HL-60 (cell line): Measurements from ENCODE around the gene ADAM33.

Experiments used
- DNase-seq, 2 experiments: peaks; one replicate each; pipeline ENCODE4 v3.0.0-alpha.2; 2010 to 2020; ENCODE audit warnings: low read depth in 1 of 2, low spot score in 1 of 2
- H3K27ac ChIP-seq: fragments of 250-450 bp; sonication (Bioruptor Pico); replicated peaks from 2 replicates; pipeline ENCODE4 v1.5.1; 2020; ENCODE audit warnings: mild to moderate bottlenecking, moderate library complexity
- H3K27me3 ChIP-seq: fragments of 250-450 bp; sonication (Bioruptor Pico); 2 replicates; pipeline ENCODE4 v1.5.1; 2021; ENCODE audit warnings: mild to moderate bottlenecking, moderate library complexity; ENCODE audit not compliant: insufficient read depth, poor library complexity, severe bottlenecking
- H3K4me3 ChIP-seq: replicated peaks from 2 replicates; pipeline ENCODE4 v1.5.1; 2011; ENCODE audit warnings: mild to moderate bottlenecking, control low read depth, low read length; ENCODE audit not compliant: insufficient read depth
- CTCF ChIP-seq: IDR thresholded peaks from one replicate; pipeline ENCODE4 v1.5.1; 2011; ENCODE audit warnings: low read length, control low read depth, inconsistent platforms; ENCODE audit not compliant: insufficient read depth
- GABPA ChIP-seq: IDR thresholded peaks from 2 replicates; pipeline ENCODE4 v1.6.1; 2012; ENCODE audit warnings: low read depth
- POLR2AphosphoS5 ChIP-seq: IDR thresholded peaks from 2 replicates; pipeline ENCODE4 v1.6.1; 2012; ENCODE audit warnings: low read depth
- REST ChIP-seq: IDR thresholded peaks from 2 replicates; pipeline ENCODE4 v1.6.1; 2012; ENCODE audit warnings: low read depth; ENCODE audit not compliant: insufficient replicate concordance
- SPI1 ChIP-seq: IDR thresholded peaks from 2 replicates; pipeline ENCODE4 v1.6.1; 2012; ENCODE audit warnings: low read depth, mild to moderate bottlenecking, borderline replicate concordance
- long read RNA-seq: library from polyadenylated mRNA; unstranded; transcript quantifications from one replicate; pipeline ENCODE4 v2.0.0, GENCODE V29; 2020

ADAM33 gene
- long read RNA-seq, result 0 reads

GRCh38 chr20:3681931-3682781 lies at the start of gene ADAM33:
Gene ADAM33 (minus strand): TSS chr20:3682010. CDS start chr20:3682004, 6 bp downstream.
- Histone ChIP-seq H3K4me3 (no peak within 1 kb of the TSS), H3K27ac (no peak within 1 kb of the TSS)
- DNase-seq, result no peak

GRCh38 chr20:3730803-3731672 lies 49.2 kb upstream of the ADAM33 start:
- Histone ChIP-seq H3K4me3 (no peak overlapping the region), H3K27me3 (peaks cover 29% of the 10 kb centered on the region), H3K27ac (no peak overlapping the region)
- TF ChIP-seq SPI1, result no peak
- no peak for TF ChIP-seq GABPA
- no peak for TF ChIP-seq REST
- no peak for TF ChIP-seq POLR2AphosphoS5
- TF ChIP-seq CTCF, result no peak
- no peak for DNase-seq

More at GRCh38 chr20:3681931-3682781, at the start of gene ADAM33:
- H3K27me3 ChIP-seq, result peaks cover 54% of the 10 kb centered on the region
- TF ChIP-seq REST (no peak), SPI1 (no peak), CTCF (no peak), GABPA (no peak), POLR2AphosphoS5 (no peak)

- TF ChIP-seq SPI1 (no peak), GABPA (no peak), POLR2AphosphoS5 (no peak), CTCF (no peak), REST (no peak)
- DNase-seq, result no peak
- H3K27ac ChIP-seq, result no peak overlapping the region
- H3K27me3 ChIP-seq, result peaks cover 28% of the 10 kb centered on the region
- H3K4me3 ChIP-seq, result no peak overlapping the region
These were observed 48.2 kb upstream of the ADAM33 start for GRCh38 chr20:3729811-3730540.
